Measurements from ENCODE around the gene SLC5A2.
"Not testable (repeated sequence)": the region's sequence is repeated elsewhere in the genome, so short reads cannot be mapped to it uniquely, and the experiment has no call there.

The SLC5A2 gene

GRCh38 chr16:31530405-31530804 is 47.5 kb downstream of the SLC5A2 start:
- no peak for DNase-seq

- DNase-seq: no peak
Observed at GRCh38 chr16:31531096-31531495, 48.2 kb downstream of the SLC5A2 start.

GRCh38 chr16:31532120-31532519 is 49.2 kb downstream of the SLC5A2 start:
- no peak for DNase-seq

- no peak for DNase-seq
Observed at GRCh38 chr16:31532896-31533295, 50.0 kb downstream of the SLC5A2 start.

GRCh38 chr16:31535737-31536136 is 52.8 kb downstream of the SLC5A2 start:
- DNase-seq: no peak

GRCh38 chr16:31536804-31537361 is 54.0 kb downstream of the SLC5A2 start:
- no peak for DNase-seq

GRCh38 chr16:31537362-31538242 is 54.7 kb downstream of the SLC5A2 start:
- DNase-seq: no peak

- DNase-seq: not testable (repeated sequence)
Observed at GRCh38 chr16:31538243-31538598, 55.3 kb downstream of the SLC5A2 start.

GRCh38 chr16:31539762-31540161 is 56.8 kb downstream of the SLC5A2 start:
- DNase-seq: not testable (repeated sequence)

All from NCI-H510A (cell line).